Caco-2 (cell line): ENCODE results near the gene ONECUT1. TPM values are rescaled to one million over a fixed set of nuclear protein-coding genes. Genes with fewer than 3 reads are reported as not detected.

Experiments
- BruUV-seq: library from RNA; stranded (reverse); fragments of 400-500 nt; replicated peaks from 2 replicates; lab custom pipeline; 2021; lab: Mats Ljungman, UMichigan
- CTCF ChIA-PET: fragments of 300-600 bp; sonication (Branson Sonifier 250); formaldehyde crosslinking; loops from one replicate; lab custom pipeline; 2022; ENCODE audit warnings: antibody characterized with exemption; lab: Charles Lee
- POLR2A ChIA-PET: fragments of 300-600 bp; sonication (Branson Sonifier 250); formaldehyde crosslinking; loops from one replicate; lab custom pipeline; 2022; ENCODE audit warnings: antibody characterized with exemption; lab: Charles Lee
- DNase-seq, 2 experiments: peaks; one replicate each; pipeline versions ENCODE4 v3.0.0 to v3.0.0-alpha.2; 2020 to 2022
- H3K27me3 ChIP-seq: replicated peaks from 2 replicates; pipeline ENCODE4 v1.6.0; 2011; ENCODE audit warnings: low read length; ENCODE audit not compliant: control insufficient read depth, insufficient read depth
- H3K36me3 ChIP-seq: 2 replicates; pipeline ENCODE4 v1.5.1; 2011; ENCODE audit warnings: low read length; ENCODE audit not compliant: control insufficient read depth, insufficient read depth
- H3K4me1 ChIP-seq: fragments of 250-450 bp; sonication (Bioruptor Pico); 2 replicates; pipeline ENCODE4 v1.5.1; 2020; ENCODE audit warnings: mild to moderate bottlenecking
- H3K4me3 ChIP-seq: 2 replicates; pipeline ENCODE4 v1.5.1; 2011; ENCODE audit warnings: low read depth, mild to moderate bottlenecking, control low read depth, low read length
- H3K9me3 ChIP-seq: fragments of 250-450 bp; sonication (Bioruptor Pico); 2 replicates; pipeline ENCODE4 v1.5.1; 2020; ENCODE audit warnings: mild to moderate bottlenecking, moderate library complexity
- H3K27ac Mint-ChIP-seq: one replicate; pipeline ENCODE4 v1.8.0; 2022; ENCODE audit warnings: mixed read lengths; ENCODE audit not compliant: unreplicated experiment
- H3K27me3 Mint-ChIP-seq: one replicate; pipeline ENCODE4 v1.8.0; 2022; ENCODE audit warnings: mixed read lengths; ENCODE audit not compliant: insufficient read depth, unreplicated experiment
- H3K36me3 Mint-ChIP-seq: one replicate; pipeline ENCODE4 v1.8.0; 2022; ENCODE audit warnings: mild to moderate bottlenecking, mixed read lengths; ENCODE audit not compliant: insufficient read depth, unreplicated experiment
- H3K4me1 Mint-ChIP-seq: one replicate; pipeline ENCODE4 v1.8.0; 2022; ENCODE audit warnings: low read depth, mixed read lengths; ENCODE audit not compliant: unreplicated experiment
- H3K4me3 Mint-ChIP-seq: one replicate; pipeline ENCODE4 v1.8.0; 2022; ENCODE audit warnings: mild to moderate bottlenecking, moderate library complexity, mixed read lengths; ENCODE audit not compliant: unreplicated experiment
- H3K9me3 Mint-ChIP-seq: one replicate; pipeline ENCODE4 v1.8.0; 2022; ENCODE audit warnings: mixed read lengths; ENCODE audit not compliant: unreplicated experiment
- CTCF ChIP-seq, 2 experiments: fragments of 200-600 bp in 1 of 2; IDR thresholded peaks; 1 replicate in 1 of 2; 2 replicates in 1 of 2; pipeline versions ENCODE4 v1.5.1 to v1.8.0; 2011 to 2022; ENCODE audit warnings: antibody characterized with exemption in 1 of 2, control low read depth in 1 of 2, inconsistent platforms in 1 of 2, low read depth in 1 of 2, low read length in 1 of 2, mild to moderate bottlenecking in 1 of 2, moderate library complexity in 1 of 2; ENCODE audit not compliant: insufficient read depth in 1 of 2, severe bottlenecking in 1 of 2, unreplicated experiment in 1 of 2
- intact Hi-C: fragments of 100-400 bp; cut with micrococcal nuclease; formaldehyde crosslinking; loops from one replicate; pipeline ENCODE4 v1.10.0; 2022; ENCODE audit not compliant: unreplicated experiment
- total RNA-seq: library from RNA; stranded (reverse); gene quantifications from 2 replicates; pipeline ENCODE4 v1.2.3, GENCODE V29; 2022

ONECUT1 gene
- total RNA-seq, 1 experiment from 2014 or later: 0.68 TPM

- POLR2A ChIA-PET: no interaction called here
- Mint-ChIP-seq H3K27me3 (peaks cover 3% of the 10 kb centered on the region), H3K27ac (no peak overlapping the region), H3K9me3 (peaks cover 10% of the 10 kb centered on the region), H3K36me3 (no peaks in the 10 kb centered on the region), H3K4me3 (no peak overlapping the region), H3K4me1 (no peaks in the 10 kb centered on the region)
- no peaks in the 10 kb centered on the region for H3K36me3 ChIP-seq
- no peaks in the 10 kb centered on the region for H3K27me3 ChIP-seq
- no peak for TF ChIP-seq CTCF (IDR thresholded peaks at IDR 0.05; ENCODE audit: insufficient read depth in 1 of 2, low read depth in 1 of 2, low read length in 1 of 2, severe bottlenecking in 1 of 2, unreplicated experiment in 1 of 2)
- BruUV-seq: no TSS peak
- no peak for DNase-seq
- no peaks in the 10 kb centered on the region for H3K4me1 ChIP-seq
- intact Hi-C loops: no loop called here
- H3K9me3 ChIP-seq: no peaks in the 10 kb centered on the region
- CTCF ChIA-PET: no interaction called here
- H3K4me3 ChIP-seq: no peak overlapping the region
Measured at GRCh38 chr15:52728899-52729298, 61.2 kb downstream of the ONECUT1 start.

GRCh38 chr15:52727815-52728214, 62.3 kb downstream of the ONECUT1 start:
- Mint-ChIP-seq H3K36me3 (no peaks in the 10 kb centered on the region), H3K4me3 (no peak overlapping the region), H3K27me3 (peaks cover 3% of the 10 kb centered on the region), H3K27ac (no peak overlapping the region), H3K4me1 (no peaks in the 10 kb centered on the region), H3K9me3 (peaks cover 10% of the 10 kb centered on the region)
- H3K36me3 ChIP-seq: no peaks in the 10 kb centered on the region
- no peak for DNase-seq
- no peak overlapping the region for H3K4me3 ChIP-seq
- no peaks in the 10 kb centered on the region for H3K4me1 ChIP-seq
- intact Hi-C loops: no loop called here
- no peaks in the 10 kb centered on the region for H3K27me3 ChIP-seq
- H3K9me3 ChIP-seq: no peaks in the 10 kb centered on the region
- POLR2A ChIA-PET: no interaction called here
- CTCF ChIA-PET: interaction anchor here (0.6 kb wide), 1 partner anchor 133 kb away, joined by 4 read pairs; no protein-coding TSS in a partner anchor
- TF ChIP-seq CTCF (IDR thresholded peaks at IDR 0.05; ENCODE audit: insufficient read depth in 1 of 2, low read depth in 1 of 2, low read length in 1 of 2, severe bottlenecking in 1 of 2, unreplicated experiment in 1 of 2): no peak
- BruUV-seq: no TSS peak

GRCh38 chr15:52726195-52726594, 63.9 kb downstream of the ONECUT1 start:
- no peaks in the 10 kb centered on the region for H3K36me3 Mint-ChIP-seq
- H3K4me3 Mint-ChIP-seq: no peak overlapping the region
- no peaks in the 10 kb centered on the region for H3K9me3 ChIP-seq
- no peak overlapping the region for H3K27ac Mint-ChIP-seq
- no peak overlapping the region for H3K4me3 ChIP-seq
- TF ChIP-seq CTCF (IDR thresholded peaks at IDR 0.05; ENCODE audit: insufficient read depth in 1 of 2, low read depth in 1 of 2, low read length in 1 of 2, severe bottlenecking in 1 of 2, unreplicated experiment in 1 of 2): no peak
- CTCF ChIA-PET: no interaction called here
- no peaks in the 10 kb centered on the region for H3K36me3 ChIP-seq
- H3K4me1 ChIP-seq: no peaks in the 10 kb centered on the region
- intact Hi-C loops: no loop called here
- H3K4me1 Mint-ChIP-seq: no peaks in the 10 kb centered on the region
- H3K27me3 Mint-ChIP-seq: peaks cover 3% of the 10 kb centered on the region
- no TSS peak for BruUV-seq
- H3K9me3 Mint-ChIP-seq: peaks cover 10% of the 10 kb centered on the region
- no peak for DNase-seq
- POLR2A ChIA-PET: no interaction called here
- H3K27me3 ChIP-seq: no peaks in the 10 kb centered on the region
